Inflammatory macrophage (primary cell): ENCODE measurements around the gene SLC38A7.

ENCODE experiments used
- DNase-seq, 2 donors: peaks; one replicate each; pipeline ENCODE4 v3.0.0-alpha.2; 2020 to 2022

SLC38A7 gene

DNA sequence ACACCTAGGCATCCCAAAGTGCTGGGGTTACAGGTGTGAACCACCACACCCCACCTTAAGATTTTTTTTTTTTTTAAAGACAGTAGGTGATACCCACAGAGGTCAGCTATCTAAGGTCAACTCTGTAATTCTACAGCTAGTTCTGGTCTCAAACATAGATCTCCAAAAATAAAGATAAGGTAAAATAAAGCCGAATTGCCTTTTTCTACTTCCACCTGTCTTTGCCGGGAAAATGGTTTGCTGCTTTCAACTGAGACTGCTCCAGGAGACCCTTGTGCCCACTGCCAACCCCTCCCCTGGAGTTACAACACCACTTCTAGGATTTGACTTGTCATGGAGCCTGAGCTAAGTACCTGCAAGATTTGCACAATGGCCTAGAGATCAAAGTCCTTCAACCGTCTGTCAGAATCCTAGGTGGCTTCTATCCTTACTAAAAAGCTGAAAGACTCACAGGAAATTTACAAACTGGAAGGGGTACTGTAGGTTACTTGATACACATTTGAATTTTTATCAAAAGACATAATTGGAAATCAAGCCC, 50.2 kb downstream of the SLC38A7 start:
- DNase-seq: no peak

DNA sequence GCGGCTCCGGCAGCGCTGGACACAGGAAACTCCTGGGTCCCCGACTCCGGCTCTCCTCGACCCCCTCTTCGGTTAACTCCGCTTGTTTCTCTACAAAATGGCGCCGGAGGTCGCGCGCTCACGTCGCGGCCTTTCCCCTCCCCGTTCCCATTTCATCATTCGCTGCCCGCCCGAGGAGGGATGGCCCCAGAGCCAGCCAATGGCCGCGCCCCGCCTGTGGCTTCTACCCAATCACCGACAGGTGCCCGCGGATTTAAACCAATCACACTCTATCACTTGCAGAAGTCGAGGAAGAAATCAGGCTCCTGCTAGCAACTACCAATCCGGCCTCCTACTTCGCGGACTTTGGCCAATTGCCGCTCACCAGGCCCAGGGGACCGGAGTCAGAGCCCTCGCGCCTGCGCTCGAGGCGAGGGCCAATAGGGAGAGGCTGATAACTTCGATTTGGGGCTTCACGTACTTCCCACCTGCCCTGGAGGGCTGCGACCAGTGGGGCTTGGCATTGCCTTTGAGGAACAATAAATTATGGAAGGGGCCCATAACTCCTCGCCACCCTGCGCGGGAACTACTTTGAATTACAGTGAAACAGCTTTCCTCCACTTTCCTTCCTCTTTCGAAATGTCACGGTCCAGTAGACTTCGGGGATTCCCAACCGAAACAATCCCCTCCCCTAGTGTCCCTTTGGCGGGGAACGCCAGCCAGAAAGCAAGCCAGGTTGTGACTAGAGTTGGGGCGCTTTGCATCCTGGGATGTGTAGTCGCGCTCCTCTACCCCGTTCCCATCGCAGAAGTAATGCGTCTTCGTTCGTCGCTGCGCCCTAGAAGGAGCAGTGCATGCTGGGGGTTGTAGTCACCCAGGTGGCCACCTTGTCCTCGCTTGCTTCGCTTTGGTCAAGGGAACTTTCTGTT, 54.6 kb downstream of the SLC38A7 start, which contains the start of gene CNOT1:
TSS of gene CNOT1 (minus strand) at position 94 of the 908 bp plus-strand sequence. CDS start 30,489 bp downstream, outside the sequence.
- DNase-seq: peak; percentile 99

DNA sequence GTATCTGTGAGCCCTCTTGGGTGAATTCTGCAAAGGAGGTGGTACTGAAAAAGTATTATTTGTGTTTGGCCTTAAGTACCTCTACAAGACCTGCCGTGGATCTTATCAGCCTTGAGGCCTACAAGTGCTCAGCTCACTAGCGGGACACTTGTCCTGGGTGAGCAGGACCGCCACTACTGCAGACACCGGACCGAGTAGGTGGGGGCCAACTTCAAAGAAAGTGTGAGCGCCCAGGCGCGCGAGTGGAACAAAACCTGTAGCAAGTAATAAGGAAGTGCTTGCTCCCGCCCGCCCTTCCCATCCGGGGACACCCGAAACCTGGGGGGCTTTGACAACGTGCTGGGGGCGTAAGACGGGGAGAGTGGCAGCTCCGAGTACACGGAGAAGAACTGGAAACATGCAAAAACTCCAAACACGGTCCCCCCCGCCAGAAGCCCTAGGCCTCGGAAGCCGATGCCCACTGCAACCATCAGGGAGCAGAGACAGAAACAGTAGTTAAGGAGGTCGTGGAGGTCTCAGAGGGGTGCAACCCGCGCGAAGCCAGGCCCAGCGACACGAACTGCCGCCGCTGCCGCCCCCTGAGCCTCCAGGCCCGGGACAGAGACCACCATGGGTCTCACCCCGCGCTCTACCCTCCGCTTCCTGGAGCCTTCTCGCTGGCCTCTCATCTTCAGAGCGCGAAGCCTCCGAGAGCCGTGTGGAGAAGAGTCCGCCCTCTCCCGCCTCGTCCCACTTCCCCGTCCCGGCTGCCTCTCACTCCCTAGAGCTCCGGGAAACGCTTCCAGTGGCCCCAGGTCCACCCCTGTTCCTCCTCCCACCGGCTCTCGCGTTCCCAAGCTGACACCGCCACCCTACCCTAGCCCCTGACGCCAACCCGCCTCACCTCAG, 55.5 kb downstream of the SLC38A7 start:
- peak; percentile 19 to 78 for DNase-seq

DNA sequence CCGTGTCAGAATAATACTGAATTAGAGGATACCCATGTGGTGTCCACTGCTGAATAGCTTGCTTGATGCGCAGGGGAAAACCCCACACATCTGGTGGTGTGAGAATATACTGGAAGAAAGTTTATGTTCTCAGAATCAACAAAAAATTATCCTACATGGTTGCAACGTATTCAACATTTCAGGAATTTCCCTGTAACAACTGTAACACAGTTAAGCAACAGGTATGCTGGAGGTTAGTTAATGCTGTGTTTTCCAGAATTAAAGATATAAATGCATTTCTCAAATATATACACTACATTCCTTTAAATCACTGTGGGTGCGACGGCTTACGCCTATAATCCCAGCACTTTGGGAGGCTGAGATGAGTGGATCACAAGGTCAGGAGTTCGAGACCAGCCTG, 60.4 kb downstream of the SLC38A7 start:
- no peak for DNase-seq

DNA sequence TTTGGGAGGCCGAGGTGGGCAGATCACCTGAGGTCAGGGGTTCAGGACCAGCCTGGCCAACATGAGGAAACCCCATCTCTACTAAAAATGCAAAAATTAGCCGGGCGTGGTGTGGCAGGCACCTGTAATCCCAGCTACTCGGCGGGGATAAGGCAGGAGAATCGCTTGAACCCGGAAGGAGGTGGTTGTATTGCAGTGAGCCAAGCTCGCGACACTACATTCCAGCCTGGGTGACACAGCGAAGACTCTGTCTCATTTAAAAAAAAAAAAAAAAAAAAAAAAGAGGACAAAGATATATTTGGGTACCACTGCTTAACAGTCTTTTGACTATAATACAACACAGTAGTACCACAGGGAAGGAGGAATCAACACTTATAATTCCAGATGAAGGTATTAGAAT, 64.2 kb downstream of the SLC38A7 start:
- no peak for DNase-seq

DNA sequence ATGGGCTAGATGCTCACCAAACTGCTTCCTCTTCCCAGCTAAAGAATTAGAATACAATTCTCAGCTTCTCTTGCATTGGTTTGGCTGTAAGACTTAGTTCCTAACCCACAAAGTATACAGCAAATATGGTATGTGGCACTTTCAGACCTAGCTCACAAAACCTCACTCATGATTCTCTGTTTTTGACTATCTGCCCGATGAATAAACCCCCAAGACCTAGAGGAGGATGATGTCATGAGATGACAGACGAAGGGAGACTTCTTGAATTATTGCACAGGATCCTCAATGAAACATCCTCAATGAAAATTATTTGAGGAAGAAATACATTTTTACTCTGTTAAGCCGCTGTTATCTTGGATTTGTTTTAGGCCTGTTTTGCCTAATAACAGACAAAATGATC, 69.3 kb downstream of the SLC38A7 start:
- DNase-seq: no peak
